GM21360 (cell line): ENCODE results near the gene NUPR1.
"Not testable (repeated sequence)": the region's sequence is repeated elsewhere in the genome, so short reads cannot be mapped to it uniquely, and the experiment has no call there.

ENCODE experiments used
- ATAC-seq: cut with Tn5 transposase; IDR thresholded peaks from one replicate; pipeline ENCODE4 v1.9.1; 2021; ENCODE audit warnings: mild to moderate bottlenecking, moderate library complexity; ENCODE audit not compliant: unreplicated experiment

The NUPR1 gene

DNA sequence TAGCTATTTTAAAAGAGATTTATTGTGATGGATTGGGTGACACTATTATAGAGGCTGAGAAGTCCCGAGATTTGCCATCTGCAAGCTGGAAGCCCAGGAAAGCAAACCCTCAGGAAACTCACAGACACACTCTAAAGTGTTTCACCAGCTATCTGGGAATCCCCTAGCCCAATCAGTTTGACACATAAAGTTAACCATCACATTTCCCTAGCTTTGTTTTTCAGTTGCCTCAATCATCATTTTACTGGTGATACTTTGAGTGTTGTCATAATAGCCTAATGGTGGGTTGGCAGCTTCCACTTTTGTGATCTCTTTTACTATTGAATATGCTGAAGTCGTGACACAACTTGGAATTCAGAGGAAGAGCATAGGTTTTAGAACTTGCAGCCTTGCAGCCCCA, 16.8 kb upstream of the NUPR1 start:
- ATAC-seq: no peak

DNA sequence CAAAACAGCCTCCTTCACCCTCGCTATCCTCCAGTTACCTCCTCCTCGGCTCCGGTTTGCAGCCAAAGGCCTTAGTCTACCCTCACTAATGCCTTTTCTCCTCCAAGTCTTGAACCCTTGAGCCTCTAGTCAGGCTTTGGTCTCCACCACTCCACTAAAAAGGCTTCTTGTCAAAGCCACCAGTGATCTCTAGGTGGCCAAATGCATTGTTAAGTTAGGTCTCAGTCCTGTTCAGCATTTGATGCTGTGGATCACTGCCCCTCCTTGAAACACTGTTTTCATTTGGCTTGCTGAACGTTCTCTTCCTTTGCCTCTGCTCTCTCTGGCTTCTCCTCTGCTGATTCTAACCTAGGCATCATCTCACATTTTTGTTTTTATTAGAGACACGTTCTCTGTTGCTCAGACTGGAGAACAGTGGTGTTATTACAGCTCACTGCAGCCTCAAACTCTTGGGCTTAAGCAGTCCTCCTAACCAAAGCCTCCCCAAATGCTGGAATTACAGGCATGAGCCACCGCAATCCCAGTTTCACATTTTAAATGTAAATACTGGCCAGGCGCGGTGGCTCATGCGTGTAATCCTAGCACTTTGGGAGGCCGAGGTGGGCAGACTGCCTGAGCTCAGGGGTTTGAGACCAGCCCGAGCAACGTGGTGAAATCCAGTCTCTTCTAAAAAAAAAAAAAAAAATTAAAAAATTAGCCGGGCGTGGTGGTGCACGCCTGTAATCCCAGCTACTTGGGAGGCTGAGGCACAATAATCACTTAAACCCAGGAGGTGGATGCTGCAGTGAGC, 16.1 kb upstream of the NUPR1 start:
- no peak for ATAC-seq

DNA sequence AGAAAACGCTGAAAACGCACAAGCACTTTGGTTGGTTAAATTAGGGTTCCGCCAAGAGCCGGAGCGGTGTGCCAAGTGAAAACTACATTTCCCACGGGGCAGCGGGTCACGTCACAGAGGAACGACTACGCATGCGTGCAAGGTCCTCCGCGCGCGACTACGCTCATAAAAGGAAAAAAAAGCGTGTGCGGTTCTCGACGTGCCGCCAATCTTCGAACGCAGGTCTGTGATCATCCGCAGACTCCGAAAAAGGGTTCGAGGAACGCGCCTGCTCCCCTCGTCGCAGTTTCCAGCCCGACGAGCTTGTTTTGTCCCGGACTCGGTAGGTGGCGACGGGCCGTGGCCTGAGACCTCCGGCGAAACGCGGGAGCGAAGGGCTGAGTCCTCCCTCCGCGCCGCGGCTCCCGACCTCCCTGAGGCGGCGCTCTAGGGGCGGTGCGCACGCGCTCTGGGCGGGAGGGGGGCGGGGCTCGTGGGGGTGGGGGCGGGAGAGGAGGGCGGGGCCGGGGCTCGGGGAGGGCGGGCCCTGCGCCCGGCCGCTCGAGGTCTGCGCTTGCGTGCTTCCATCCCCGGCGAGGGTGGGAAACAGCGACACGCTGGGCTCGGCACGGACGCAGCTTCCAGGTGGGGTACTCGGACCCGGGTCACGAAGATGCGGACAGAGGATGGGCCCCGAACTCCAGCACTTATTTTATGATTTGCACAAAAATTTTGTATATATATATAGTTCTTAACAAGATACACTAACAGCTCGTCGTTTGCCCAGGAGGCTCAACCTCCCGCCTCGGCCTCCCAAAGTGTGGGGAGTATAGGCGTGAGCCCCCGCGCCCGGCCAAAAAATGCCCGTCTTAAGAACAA, 15.2 kb upstream of the NUPR1 start, which contains the start of gene SGF29:
Gene SGF29, plus strand, starts transcription at position 145 of the 858 bp plus-strand sequence. CDS start 27,150 bp downstream, outside the sequence.
- ATAC-seq: peak; percentile 81

DNA sequence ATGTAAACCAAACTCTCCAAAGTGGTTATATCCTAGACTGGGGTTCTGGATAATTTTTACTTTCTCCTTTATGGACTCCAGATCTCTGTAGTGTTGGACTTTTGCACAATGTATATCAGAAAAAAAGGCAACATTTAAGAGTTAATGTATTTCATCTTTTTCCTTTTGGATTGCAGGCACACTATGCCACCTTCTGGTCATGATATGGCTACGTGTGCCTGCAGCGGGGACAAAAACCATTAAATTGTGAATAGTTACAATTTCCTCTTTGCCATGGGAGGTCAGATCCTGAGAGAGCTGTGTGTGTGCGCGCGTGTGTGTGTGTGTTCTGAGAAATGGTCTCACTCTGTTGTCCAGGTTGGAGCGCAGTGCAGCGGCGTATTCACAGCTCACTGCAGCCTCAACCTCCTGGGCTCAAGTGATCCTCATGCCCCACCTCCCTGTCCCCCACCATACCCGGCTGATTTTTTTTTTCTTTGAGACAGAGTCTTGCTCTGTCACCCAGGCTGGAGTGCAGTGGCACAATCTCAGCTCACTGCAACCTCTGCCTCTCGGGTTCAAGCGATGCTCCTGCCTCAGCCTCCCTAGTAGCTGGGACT, 10.6 kb upstream of the NUPR1 start:
- ATAC-seq: no peak

DNA sequence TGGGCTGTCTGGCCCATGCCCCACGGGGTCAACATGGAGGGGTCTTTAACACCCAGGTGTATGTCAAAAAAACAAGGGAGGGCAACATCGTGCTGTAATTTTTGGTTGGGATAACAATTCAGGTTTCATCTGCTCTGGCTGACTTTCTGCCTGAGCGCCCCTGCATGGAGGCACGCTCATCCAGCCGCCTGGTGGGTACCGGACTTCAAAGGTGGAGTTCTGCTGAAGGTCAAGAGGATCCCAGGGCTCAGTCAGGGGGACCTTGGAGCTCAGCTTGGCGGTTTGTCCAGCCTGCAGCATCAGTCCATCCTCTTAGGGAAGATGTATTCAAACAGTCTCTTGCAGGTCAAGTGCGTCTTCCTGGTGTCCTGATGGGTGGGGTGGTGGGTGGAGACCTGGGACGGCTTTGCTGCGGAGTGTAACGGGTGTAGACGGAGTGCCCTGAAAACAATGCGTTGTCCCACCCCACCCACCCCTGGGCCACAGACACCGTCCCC, 9.6 kb upstream of the NUPR1 start:
- no peak for ATAC-seq

DNA sequence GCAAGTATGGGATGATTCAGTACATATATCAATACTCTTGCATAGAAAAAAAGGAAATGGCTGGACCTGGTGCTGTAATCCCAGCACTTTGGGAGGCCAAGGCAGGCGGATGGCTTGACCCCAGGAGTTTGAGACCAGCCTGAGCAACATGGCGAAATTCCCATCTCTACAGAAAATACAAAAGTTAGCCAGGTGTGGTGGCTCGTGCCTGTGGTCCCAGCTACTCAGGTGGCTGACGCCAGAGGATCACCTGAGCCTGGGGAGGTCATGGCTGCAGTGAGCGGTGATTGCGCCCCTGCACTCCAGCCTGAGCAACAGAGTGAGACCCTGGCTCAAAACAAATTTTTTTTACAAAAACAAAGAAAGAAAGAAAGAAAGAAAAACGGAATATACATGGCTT, 7.9 kb upstream of the NUPR1 start:
- ATAC-seq: no peak

DNA sequence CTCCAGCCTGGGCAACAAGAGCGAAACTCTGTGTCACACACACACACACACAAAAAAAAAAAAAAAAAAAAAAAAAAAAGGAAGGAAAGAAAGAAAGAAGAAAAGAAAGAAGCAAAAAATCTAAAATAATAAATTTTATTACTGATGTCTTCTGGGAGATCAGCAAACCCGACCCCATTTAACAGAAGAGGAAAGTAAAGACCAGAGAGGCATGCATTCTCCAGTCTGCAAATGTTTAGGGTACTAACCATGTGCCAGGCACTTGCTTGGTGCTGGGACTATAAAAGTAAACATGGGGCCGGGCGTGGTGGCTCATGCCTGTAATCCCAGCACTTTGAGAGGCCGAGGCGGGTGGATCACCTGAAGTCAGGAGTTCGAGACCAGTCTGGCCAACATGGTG, 7.2 kb upstream of the NUPR1 start:
- ATAC-seq: not testable (repeated sequence)

DNA sequence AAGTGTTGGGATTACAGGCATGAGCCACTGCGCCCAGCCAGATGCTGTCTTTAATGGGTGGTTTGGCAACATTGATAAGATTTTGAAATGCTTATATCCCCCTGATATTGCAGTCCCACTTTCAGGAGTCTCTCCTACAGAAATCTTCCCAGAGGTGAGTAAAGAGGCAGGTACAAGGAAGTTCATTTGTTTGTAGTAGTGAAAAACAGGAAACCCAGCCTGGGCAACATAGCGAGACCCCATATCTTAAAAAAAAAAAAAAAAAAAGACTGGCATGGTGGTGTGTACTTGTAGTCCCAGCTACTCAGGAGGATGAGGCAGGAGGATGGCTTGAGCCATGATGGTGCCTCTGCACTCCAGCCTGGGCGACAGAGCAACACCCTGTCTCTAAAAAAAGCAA, 6.2 kb upstream of the NUPR1 start:
- ATAC-seq: no peak

DNA sequence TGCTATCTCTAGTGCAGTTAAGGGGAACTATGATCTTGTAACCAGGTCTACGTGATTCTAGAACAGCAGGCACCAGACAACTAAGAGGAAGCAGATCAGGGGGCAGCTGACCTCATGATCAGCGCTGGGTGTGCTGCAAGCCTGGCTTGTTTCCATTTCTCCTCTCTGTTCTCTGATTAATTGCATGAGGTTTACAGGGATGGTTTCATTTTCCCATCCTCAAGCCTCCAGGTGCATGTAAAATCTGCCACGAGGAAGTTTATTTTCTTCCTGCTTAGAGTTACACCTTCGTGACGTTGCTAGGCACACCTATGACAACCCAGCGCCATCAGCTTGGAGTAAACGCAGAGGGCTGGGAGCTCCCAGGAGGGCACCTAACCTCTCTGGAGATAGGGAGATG, 4.3 kb upstream of the NUPR1 start:
- no peak for ATAC-seq

DNA sequence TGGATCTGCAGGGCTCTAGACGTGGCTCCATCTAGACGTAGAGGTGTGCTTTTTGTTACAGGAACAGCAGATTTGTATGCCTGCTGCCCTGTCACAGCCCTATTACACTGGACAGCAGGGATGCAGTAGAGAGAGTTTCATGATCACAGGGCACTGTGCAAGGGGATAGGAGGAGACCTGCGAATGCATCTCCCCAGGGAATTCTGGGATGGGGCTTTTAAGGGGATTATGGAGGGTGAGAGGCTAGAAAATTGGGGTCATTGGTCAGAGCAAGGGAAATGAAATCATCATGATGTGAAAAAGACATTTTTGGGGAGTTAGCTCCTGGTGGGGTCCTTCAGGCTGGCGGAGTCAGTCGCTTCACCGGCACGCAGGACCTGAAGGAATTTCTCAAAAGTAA, 3.9 kb upstream of the NUPR1 start:
- ATAC-seq: no peak

DNA sequence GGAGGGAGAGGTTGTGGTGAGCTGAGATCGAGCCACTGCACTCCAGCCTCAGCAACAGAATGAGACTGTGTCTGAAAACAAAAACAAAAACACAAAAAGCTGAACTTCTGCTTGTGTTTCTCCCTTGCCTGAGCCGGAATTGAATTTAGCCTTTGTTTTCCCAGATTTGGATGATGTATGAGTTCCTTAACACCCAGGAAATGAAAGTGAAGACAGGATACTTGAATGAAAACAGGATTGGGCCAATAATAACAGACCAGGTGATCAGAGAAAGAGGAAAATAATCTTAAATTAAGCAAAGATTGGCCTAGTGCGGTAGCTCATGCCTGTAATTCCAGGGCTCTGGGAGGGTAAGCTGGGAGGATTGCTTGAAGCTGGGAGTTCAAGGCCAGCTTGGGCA, 1.6 kb upstream of the NUPR1 start:
- no peak for ATAC-seq

DNA sequence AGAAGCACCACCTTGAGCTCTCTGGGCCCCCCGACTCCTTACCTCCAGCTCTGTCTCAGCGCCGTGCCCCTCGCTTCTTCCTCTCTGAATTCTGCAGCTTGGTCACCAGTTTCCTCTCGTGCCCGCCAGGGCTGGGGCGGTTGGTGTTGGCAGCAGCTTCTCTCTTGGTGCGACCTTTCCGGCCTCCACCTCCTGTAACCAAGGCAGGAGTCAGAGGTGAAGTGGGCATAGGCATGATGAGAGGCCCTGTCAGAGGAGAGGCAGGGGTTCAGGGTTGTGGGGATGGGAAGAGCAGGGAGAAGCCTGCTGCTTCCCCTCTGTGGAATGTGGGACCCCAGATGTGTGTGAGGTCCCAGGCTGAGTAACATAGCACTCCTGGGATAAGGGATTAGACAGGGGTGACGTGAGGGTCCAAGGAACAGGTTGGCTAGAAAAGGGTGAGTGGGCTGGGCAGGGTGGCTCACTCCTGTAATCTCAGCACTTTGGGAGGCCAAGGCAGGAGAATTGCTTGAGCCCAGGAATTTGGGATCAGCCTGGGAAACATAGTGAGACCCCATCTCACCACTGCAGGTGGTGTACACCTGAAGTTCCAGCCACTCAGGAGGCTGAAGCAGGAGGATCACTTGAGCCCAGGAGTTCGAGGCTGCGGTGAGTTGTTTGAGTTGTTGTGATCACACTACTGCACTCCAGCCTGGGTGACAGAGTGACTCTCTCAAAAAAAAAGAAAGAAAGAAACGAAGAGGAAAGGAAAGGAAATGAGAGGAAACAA, 626 bp downstream of the NUPR1 start:
- ATAC-seq: no peak

DNA sequence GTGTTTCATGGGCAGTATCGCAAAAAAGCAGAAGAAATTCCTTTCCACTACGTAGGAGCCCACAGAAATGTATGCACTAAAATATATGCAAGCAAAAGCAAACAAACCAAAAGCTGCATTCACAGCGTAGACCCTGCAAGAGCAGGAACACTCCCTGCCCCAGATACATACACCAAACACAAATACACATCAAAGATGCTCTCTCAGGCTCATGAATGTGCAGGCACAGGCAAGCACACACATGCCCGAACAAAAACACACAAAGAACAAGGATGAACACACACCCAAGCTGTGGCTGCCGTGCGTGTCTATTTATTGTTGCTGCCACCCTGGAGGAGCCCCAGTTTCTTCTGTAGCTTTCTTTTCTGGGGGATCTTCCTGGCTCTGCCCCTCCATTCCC, 1.7 kb downstream of the NUPR1 start:
- no peak for ATAC-seq

DNA sequence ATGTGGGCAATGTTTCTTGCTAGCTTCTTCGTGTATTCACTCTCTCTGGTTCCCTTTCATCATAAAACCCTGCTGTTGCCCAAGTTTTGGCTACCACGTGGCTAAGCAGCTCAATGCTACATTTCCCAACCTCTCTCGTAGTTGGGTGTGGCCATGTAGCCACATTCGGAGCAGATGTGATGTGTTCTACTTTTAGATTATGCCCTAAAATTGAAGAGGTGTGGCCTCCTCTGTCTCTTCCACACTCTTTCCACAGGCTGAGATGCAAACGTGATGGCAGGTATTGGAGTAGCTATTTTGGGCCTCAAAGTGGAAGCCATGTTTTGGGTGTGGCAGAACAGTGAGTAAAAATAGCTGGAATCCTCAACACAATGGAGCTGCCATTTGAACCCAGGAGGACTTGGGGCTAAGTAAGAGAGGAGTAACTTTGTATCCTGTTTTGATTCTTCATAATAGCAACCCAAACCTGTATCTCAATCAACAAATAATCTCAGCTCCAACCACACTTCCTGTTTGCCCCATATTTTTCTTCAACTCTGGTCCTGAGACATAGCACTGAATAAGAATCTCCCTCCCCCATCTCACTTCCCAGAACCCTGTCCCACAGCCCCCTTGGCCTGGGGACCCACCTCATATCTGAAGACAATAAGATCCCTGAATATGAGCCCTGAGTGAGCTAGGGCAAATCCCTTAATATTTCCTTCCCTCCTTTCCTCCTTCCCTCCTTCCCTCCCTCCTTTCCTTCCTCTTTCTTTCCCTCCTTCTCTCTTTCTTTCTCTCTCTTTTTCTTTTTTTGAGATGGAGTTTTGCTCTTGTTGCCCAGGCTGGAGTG, 4.0 kb downstream of the NUPR1 start:
- ATAC-seq: no peak

DNA sequence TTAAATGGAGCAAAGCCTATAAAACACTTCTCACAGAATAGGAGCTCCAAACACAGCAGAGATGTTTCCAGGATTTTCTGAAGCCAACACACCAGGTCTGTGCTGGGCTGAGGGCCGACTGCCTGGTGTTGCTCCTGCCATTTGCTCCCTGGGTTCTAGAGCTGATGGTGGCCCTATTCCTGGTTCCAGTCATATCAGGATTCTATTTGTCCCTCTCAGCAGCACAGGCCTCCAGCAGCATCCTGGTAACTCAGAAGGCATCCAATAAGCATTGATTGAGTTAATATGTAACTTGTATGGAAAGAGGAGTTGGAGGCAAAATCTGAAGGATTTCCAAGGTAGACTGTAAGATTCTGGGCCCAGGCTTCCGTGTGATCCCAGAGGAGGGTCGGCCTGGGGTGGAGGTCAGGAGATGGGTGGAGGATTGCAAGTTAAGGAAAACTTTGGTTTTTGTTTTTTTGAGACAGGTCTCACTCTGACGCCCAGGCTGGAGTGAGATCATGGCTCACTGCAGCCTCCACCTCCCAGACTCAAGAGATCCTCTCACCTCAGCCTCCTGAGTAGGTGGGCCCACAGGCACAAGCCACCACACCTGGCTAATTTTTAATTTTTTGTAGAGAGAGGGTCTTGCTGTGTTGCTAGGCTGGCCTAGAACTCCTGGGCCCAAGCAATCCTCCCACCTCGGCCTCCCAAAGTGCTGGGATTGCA, 5.7 kb downstream of the NUPR1 start:
- ATAC-seq: no peak

DNA sequence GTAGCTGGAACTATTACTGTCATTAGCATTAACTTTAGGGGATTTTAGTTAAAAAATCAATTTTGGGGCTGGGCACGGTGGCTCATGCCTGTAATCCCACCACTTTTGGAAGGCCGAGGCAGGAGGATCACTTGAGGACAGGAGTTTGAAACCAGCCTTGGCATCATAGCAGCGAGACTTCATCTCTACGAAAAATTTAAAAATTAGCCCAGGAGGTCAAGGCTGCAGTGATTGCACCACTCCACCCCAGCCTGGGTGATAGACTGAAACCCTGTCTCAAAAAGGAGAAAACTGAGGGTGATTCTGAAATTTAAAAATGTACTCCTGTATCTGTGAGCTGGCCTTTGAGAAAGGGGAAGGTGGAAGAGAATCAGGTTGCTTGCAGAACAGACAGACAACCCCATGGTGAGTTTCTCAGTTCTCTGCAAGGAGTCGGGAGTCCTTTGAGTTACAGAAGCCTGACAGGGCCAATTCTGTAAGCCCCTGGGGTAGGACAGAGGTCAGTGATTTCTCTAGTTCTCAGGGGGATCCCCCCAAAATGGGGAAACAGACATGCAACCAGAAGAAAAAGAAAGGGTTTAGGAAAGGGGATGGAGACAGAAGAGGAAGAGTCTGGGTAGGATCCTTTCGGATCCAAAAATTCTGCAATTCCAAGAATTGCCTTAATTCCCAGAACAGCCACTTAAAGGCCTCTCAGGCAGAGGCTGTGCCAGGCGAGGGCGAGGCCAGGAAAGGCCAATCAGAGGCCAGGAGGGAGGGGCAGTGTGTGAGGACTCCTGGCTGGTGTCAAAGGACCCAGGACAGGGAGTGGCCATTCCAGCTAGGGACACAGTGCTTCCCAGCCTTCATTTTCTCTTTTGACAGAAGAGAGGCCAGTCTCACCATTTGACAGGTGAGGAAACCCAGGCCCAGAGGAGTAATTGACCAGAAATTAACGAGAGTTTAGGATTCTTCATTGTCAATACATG, 6.7 kb downstream of the NUPR1 start:
- ATAC-seq: no peak

DNA sequence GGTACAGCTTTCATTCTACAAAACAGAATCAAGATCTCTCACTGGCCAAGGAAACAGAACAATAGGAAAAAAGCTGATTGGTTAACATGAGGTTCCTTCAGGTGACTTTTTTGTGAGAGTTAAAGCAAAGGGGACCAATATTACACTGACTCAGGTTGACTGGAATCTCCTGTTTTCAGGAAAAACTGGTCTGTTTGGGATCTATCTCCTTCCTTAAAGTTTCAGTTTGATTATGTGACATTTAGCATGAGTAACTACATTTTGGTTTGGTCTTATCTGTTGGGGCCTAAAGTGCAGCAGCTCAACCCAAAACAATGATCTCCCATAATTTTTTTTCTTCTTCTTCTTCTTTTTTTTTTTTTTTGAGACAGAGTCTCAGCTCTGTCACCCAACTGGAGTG, 9.7 kb downstream of the NUPR1 start:
- no peak for ATAC-seq

DNA sequence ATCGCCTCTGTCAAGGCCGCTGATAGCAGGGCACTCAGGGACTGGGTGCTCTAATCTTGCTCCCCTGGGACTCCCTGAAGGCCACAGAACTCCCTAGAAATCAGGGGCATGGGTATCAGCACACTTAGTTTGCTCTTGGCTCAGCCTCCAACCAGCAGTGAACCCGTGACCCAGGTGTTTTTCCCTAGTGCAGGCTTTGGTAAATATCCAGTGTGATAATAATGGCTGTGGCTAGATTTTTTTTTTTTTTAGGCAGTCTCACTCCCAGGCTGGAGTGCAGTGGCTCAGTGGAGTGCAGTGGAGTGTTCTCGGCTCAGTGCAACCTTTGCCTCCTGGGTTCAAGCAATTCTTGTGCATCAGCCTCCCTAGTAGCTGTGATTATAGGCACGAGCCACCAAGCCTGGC, 10.3 kb downstream of the NUPR1 start:
- ATAC-seq: no peak
